Bronchial epithelial cell (primary cell): ENCODE results near the gene MAGEA9B. TPM values are rescaled to one million over a fixed set of nuclear protein-coding genes. Genes with fewer than 3 reads are reported as not detected.
"Not testable (repeated sequence)": the region's sequence is repeated elsewhere in the genome, so short reads cannot be mapped to it uniquely, and the experiment has no call there.

Source experiments
- DNase-seq: peaks from one replicate; pipeline ENCODE4 v3.0.0-alpha.2; 2010; ENCODE audit warnings: low read depth
- FAIRE-seq: peaks from 2 replicates; lab custom pipeline; 2011; peaks lifted over from hg19 to GRCh38; lab: Jason Lieb, UNC
- H3K27me3 ChIP-seq: 2 replicates; pipeline ENCODE4 v1.5.1; 2011; ENCODE audit warnings: low read length; ENCODE audit not compliant: control insufficient read depth, insufficient read depth
- H3K36me3 ChIP-seq: 2 replicates; pipeline ENCODE4 v1.5.1; 2011; ENCODE audit warnings: low read length; ENCODE audit not compliant: control insufficient read depth, insufficient read depth
- H3K4me3 ChIP-seq: 2 replicates; pipeline ENCODE4 v1.5.1; 2011; ENCODE audit warnings: mild to moderate bottlenecking, low read depth, low read length, control low read depth
- total RNA-seq: library from RNA; depleted of rRNA; stranded (reverse); fragments of >200 nt; gene quantifications from 2 replicates; pipeline ENCODE4 v1.2.1, GENCODE V29; 2014
- TF ChIP-seq, protein P1 (sequence below): IDR thresholded peaks from 2 replicates; pipeline ENCODE4 v1.5.1; 2011; ENCODE audit warnings: mild to moderate bottlenecking, moderate library complexity, low read length, control low read depth, inconsistent platforms; ENCODE audit not compliant: insufficient read depth, severe bottlenecking

MAGEA9B gene
- total RNA-seq, 1 donor from 2014 or later, result not detected

DNA sequence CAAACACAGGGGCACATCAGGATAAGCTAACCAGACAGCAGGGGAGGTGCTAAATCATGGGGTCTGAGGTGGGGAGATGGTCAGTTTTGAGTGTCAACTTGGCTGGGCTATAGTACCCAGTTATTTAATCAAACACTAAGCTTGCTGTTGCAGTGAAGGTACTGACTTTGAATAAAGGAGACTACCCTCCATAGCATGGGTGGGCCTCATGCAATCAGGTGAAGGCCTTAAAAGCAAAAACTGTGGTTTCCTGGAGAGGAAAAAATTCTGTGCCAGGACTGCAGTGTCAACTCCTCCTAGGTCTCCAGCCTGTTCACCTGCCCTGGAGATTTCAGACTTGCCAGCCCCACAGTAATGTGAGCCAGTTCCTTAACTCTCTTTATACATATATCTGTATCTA is 20.4 kb upstream of the MAGEA9B start:
- H3K27me3 ChIP-seq, result no peaks in the 10 kb centered on the region
- TF ChIP-seq, protein P1, sequence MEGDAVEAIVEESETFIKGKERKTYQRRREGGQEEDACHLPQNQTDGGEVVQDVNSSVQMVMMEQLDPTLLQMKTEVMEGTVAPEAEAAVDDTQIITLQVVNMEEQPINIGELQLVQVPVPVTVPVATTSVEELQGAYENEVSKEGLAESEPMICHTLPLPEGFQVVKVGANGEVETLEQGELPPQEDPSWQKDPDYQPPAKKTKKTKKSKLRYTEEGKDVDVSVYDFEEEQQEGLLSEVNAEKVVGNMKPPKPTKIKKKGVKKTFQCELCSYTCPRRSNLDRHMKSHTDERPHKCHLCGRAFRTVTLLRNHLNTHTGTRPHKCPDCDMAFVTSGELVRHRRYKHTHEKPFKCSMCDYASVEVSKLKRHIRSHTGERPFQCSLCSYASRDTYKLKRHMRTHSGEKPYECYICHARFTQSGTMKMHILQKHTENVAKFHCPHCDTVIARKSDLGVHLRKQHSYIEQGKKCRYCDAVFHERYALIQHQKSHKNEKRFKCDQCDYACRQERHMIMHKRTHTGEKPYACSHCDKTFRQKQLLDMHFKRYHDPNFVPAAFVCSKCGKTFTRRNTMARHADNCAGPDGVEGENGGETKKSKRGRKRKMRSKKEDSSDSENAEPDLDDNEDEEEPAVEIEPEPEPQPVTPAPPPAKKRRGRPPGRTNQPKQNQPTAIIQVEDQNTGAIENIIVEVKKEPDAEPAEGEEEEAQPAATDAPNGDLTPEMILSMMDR, result no peak
- no peaks in the 10 kb centered on the region for H3K36me3 ChIP-seq
- H3K4me3 ChIP-seq, result no peak overlapping the region
- DNase-seq (no peak), FAIRE-seq (no peak)

DNA sequence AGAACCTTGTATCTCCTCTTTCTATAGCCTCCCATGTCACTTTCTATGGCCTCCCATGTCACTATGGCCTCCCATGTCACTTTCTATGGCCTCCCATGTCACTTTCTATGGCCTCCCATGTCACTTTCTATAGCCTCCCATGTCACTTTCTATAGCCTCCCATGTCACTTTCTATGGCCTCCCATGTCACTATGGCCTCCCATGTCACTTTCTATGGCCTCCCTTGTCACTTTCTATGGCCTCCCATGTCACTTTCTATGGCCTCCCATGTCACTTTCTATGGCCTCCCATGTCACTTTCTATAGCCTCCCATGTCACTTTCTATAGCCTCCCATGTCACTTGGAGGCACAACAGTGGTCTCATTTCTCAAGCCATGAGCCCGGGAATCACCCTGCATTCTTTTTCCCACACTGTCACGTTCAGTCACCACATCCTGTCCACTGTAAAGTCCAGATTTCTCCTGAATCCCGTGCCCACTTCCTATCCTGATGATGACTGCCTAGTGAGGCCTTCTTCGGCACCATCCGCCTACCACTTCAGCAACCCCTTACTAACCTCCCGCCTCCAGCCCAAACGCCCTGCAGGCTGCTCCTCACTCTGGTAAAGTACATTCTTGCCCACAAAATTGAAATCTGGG is 18.1 kb upstream of the MAGEA9B start:
- not testable (repeated sequence) for FAIRE-seq, H3K36me3 ChIP-seq, H3K4me3 ChIP-seq, H3K27me3 ChIP-seq, DNase-seq

DNA sequence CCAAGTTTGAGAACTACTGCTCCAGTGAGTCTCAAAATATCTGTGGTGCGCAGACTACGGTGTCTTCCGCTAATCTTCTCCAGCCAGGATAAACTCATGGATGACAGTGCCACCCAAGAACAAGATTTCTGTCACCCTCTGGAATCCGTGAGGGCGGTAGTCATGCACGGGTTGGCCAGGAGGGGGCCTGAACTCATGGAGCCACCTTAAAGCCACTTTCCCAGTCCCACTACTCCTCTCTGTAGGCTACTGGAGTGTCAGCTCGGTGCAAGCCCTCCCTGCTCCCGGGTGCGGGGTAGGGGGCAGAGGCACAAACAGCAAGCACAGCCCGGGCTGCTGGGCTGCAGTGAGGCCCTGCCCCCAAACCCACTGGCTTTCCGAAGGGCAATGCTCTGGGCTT is 11.3 kb upstream of the MAGEA9B start:
- H3K4me3 ChIP-seq, H3K36me3 ChIP-seq, DNase-seq, H3K27me3 ChIP-seq: not testable (repeated sequence)
- FAIRE-seq, result peak; percentile 95

DNA sequence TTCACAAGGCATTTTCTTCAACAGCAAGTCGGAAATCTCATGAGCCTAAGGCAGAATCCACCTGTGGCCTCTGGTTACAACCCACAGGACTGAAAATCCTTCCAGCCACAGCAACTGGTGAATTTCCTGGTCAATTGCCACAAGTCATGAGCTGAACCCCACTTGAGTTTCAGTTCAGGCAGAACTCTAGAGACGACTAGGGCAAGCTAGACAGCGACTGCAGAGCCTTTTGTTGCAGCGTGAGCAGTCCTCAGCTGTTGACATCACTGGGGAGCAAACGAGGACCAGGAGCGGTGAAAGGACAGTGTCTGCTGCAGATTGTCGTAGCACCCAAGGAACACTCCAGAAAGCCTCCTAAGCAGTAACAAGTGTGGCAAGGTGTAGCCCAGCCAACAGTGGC is 8.7 kb upstream of the MAGEA9B start:
- FAIRE-seq, H3K36me3 ChIP-seq, DNase-seq: not testable (repeated sequence)

DNA sequence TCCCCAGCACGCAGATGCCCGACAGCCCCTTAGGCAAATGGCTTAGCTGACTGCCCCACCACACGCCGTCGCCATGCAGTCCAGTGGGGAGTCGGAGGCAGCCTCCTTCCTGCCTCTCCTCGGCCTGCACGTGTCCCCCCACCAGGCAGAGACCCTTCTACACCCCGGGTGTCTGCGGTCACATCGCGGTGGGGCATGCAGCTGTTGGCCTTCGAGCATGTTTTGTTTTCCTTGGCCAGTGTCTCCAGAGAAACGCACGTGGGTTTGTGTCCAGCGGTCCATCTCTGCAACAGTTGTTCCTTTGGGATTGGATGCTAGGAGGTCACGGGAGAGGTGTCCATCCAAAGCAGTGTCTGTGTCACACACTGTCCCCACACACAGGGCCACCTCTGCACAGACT is 8.0 kb upstream of the MAGEA9B start, which contains the start of gene HSFX2:
Gene HSFX2, minus strand, starts transcription at position 101 of the 400 bp plus-strand sequence. CDS start 614 bp downstream, outside the sequence.
- H3K36me3 ChIP-seq, FAIRE-seq, H3K27me3 ChIP-seq, H3K4me3 ChIP-seq, DNase-seq: not testable (repeated sequence)

More for the DNA sequence above, 8.7 kb upstream of the MAGEA9B start:
- H3K4me3 ChIP-seq, H3K27me3 ChIP-seq: not testable (repeated sequence)

DNA sequence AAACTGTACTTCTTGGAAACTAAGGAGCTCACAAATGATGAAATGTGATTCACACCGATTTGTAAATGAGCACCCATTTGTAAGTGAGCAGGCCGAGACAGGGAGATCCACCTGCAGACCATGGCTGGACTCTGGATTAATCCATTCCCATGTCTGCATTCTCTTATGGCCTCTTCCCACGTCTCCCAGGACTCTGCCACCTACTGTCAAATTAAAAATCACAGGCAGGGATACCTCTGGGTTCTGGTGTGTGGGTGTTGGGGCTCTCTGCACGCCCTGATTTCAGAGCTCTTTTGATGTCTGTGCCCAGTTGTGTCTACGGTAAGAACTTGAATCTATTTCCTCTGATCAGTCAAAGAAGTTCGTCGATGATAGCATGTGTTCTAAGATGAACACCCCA is 3.7 kb upstream of the MAGEA9B start:
- H3K4me3 ChIP-seq, H3K36me3 ChIP-seq, DNase-seq, FAIRE-seq, H3K27me3 ChIP-seq: not testable (repeated sequence)

DNA sequence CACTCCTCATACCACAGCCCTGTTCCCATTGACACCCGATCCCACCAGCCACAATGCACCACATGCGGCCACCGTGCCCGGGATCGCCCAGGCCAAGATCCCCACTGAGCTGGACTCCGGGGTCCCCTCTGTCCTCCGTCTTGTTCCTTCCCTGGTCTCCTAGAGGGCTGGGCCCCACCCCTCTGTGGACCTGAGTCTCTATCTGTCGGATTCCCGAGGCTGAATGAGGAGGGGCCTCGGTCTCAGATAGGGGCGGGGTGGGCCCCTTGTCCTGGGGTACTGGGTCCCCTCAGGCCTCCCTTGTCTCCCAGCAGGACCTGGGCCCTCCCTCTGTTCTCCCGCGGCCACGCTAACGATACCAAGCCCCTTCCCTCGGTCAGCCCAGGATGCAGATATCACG is 1.6 kb downstream of the MAGEA9B start:
- not testable (repeated sequence) for H3K36me3 ChIP-seq, FAIRE-seq, DNase-seq, H3K4me3 ChIP-seq, H3K27me3 ChIP-seq

DNA sequence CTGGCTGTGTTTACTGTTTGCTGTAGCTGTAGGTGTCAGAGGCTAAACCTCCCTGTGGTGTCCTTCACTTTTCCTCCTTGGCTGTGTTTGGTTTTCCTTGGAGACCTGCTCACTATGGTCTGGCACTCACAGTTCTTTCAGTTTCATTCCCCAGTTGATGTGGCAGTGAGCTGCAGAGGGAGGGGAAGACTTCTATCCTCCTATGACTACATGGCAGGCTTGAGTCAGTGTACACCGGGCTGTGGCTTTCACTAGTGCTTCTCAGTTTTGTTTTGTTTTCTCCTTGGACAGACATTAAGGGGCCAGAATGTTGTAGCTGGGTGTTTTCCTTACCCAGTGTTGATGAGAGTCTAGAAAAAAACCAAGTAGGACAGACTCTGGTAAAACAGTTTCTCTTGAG is 13.8 kb downstream of the MAGEA9B start:
- not testable (repeated sequence) for H3K4me3 ChIP-seq, H3K27me3 ChIP-seq, H3K36me3 ChIP-seq, DNase-seq
- FAIRE-seq, result peak; percentile 93

DNA sequence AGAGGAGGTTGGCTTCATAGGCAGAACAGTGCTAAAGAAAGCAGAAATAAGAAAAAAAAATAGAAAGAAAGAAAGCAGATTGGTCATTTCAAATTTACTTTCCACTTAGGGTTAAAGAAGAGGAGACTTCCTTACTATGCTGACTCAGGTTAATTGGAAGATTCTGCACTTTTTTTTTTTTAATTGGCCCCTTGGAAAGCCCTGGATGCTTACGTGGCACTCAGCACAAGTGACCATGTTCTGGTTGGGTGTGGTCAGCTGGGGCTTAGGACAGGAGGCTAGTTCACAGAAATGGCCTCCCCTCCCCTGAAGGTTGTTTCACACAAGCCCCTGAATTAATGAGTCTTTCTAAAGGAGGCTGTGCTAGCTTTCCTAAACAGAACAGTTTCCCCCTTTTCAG is 14.5 kb downstream of the MAGEA9B start:
- no peak overlapping the region for H3K4me3 ChIP-seq
- DNase-seq (no peak), FAIRE-seq (no peak)
- no peaks in the 10 kb centered on the region for H3K36me3 ChIP-seq
- no peaks in the 10 kb centered on the region for H3K27me3 ChIP-seq
- TF ChIP-seq, protein P1, result no peak
